HG02870 (cell line): Measurements from ENCODE around the gene IL15RA.
"Not testable (repeated sequence)": the region's sequence is repeated elsewhere in the genome, so short reads cannot be mapped to it uniquely, and the experiment has no call there.

ENCODE experiments used
- ATAC-seq: cut with Tn5 transposase; IDR thresholded peaks from one replicate; pipeline ENCODE4 v1.9.1; 2021; ENCODE audit warnings: mild to moderate bottlenecking, moderate library complexity; ENCODE audit not compliant: unreplicated experiment

The IL15RA gene

GRCh38 chr10:5970527-5970926 lies 6.8 kb downstream of the IL15RA start:
- no peak for ATAC-seq

- ATAC-seq: no peak
These were observed 7.3 kb downstream of the IL15RA start for GRCh38 chr10:5970066-5970465.

GRCh38 chr10:5968681-5969453 lies 8.5 kb downstream of the IL15RA start:
- ATAC-seq: no peak

GRCh38 chr10:5968037-5968680 lies 9.2 kb downstream of the IL15RA start:
- no peak for ATAC-seq

- no peak for ATAC-seq
These were observed 12.1 kb downstream of the IL15RA start for GRCh38 chr10:5965266-5965665.

GRCh38 chr10:5964736-5965135 lies 12.6 kb downstream of the IL15RA start:
- ATAC-seq: no peak

GRCh38 chr10:5963591-5963990 lies 13.8 kb downstream of the IL15RA start:
- no peak for ATAC-seq

- ATAC-seq: no peak
These were observed 14.3 kb downstream of the IL15RA start for GRCh38 chr10:5963071-5963470.

GRCh38 chr10:5962358-5962940 lies 14.9 kb downstream of the IL15RA start:
- not testable (repeated sequence) for ATAC-seq

GRCh38 chr10:5961405-5962100 lies 15.8 kb downstream of the IL15RA start:
- no peak for ATAC-seq

GRCh38 chr10:5960973-5961275 lies 16.4 kb downstream of the IL15RA start:
- ATAC-seq: not testable (repeated sequence)

GRCh38 chr10:5960070-5960972 lies 17.0 kb downstream of the IL15RA start:
- ATAC-seq: no peak

- ATAC-seq: no peak
These were observed 17.7 kb downstream of the IL15RA start for GRCh38 chr10:5959581-5960069.

- no peak for ATAC-seq
These were observed 18.2 kb downstream of the IL15RA start for GRCh38 chr10:5959142-5959541.

GRCh38 chr10:5958675-5959074 lies 18.7 kb downstream of the IL15RA start:
- ATAC-seq: no peak

GRCh38 chr10:5958077-5958476 lies 19.3 kb downstream of the IL15RA start:
- ATAC-seq: no peak

- ATAC-seq: no peak
These were observed 21.0 kb downstream of the IL15RA start for GRCh38 chr10:5956146-5956936.

GRCh38 chr10:5953676-5954075 lies 23.7 kb downstream of the IL15RA start:
- no peak for ATAC-seq

GRCh38 chr10:5952731-5953385 lies 24.5 kb downstream of the IL15RA start:
- ATAC-seq: no peak
